ENCODE measurements around the gene SMOC2.

- TF ChIP-seq CTCF (IDR thresholded peaks at IDR 0.05; ENCODE audit: poor library complexity) (no peak), EZH2 (IDR thresholded peaks at IDR 0.05; ENCODE audit: borderline replicate concordance) (no peak), EZH2phosphoT487 (IDR thresholded peaks at IDR 0.05; ENCODE audit: low read depth, severe bottlenecking, unreplicated experiment) (no peak)
These were observed 114.8 kb downstream of the SMOC2 start for GRCh38 chr6:168555618-168556273.
